GM18507 (cell line): ENCODE measurements around the gene KIF13A.
"Not testable (repeated sequence)": the region's sequence is repeated elsewhere in the genome, so short reads cannot be mapped to it uniquely, and the experiment has no call there.

Source experiments
- DNase-seq: peaks from one replicate; pipeline ENCODE4 v3.0.0; 2011; ENCODE audit warnings: low read depth; ENCODE audit not compliant: insufficient read length; ENCODE audit errors: extremely low spot score
- FAIRE-seq: peaks from 2 replicates; lab custom pipeline; 2011; peaks lifted over from hg19 to GRCh38; lab: Jason Lieb, UNC

Gene KIF13A

DNA sequence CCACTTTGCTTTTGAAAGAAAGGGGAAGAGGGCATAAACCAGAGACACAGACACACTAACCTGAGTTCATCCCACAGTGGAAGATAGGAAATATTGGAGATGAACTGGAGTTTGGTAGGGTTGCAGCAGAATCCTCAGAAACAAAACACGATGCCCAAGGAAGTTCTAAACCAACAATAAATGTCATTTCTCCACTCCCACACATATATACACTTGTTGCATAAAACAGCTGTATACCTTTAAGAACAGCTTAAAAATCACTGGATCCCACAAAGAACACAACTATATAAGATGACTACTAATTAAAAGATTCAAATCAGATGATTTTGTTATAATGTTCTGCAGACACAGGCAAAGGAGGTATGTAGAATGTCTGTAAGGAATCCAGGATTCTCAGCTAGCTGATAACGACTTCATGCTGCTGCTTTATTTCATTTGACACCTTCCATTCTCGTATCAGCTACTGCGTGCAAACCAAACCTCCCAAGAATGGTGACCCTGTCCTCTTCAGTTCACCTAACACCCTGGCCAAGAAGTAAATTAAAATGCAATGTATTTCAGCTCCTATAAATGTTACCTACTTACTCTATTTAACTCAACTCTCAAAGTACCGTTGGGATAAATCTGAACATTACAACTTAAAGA, 14.3 kb downstream of the KIF13A start:
- DNase-seq: no peak
- no peak for FAIRE-seq

DNA sequence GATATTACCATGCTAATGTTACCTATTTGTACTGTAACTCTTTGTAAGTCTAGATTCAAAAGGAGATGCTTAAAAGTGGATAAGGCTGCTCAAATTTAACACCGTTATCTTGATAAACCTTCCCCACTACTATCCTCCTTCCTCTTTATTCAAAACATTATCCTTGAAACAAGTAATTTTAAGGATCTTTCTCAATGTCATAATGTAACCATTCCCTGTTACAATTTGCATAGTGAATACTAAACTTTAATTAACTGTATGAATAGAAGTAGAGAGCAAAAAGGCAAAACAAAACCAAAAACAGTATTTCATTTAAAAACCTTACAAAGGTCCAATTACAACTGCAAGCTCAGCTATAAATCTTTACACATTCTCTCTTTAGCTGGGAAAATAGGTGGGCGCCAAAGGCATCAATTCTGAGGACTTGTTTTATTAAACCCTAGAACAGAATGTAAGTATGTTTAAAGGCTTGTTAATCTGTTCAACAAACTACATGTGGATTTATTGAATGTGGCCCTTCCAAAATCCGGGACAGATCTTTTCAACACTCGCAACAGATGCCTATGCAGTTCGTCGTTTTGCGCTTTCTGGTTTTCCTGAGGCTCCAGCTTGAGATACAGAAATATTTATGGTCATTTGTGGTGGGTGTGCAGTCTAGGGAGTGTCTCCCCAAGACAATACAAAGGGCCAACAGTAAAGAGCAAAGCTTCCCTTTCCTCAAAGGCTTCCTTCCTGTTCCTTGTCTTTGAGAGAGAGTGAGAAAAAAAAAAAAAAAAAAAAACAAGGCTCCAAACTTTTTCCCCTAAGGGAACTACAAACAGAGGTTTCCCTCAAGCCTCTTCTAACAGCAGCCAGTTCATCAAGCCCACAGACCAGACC, 15.1 kb downstream of the KIF13A start:
- DNase-seq (no peak), FAIRE-seq (no peak)

GRCh38 chr6:17971128-17972073, 16.0 kb downstream of the KIF13A start:
- no peak for DNase-seq
- FAIRE-seq: no peak

- FAIRE-seq: no peak
- DNase-seq: no peak
These were observed 18.6 kb downstream of the KIF13A start for GRCh38 chr6:17968876-17969275.

DNA sequence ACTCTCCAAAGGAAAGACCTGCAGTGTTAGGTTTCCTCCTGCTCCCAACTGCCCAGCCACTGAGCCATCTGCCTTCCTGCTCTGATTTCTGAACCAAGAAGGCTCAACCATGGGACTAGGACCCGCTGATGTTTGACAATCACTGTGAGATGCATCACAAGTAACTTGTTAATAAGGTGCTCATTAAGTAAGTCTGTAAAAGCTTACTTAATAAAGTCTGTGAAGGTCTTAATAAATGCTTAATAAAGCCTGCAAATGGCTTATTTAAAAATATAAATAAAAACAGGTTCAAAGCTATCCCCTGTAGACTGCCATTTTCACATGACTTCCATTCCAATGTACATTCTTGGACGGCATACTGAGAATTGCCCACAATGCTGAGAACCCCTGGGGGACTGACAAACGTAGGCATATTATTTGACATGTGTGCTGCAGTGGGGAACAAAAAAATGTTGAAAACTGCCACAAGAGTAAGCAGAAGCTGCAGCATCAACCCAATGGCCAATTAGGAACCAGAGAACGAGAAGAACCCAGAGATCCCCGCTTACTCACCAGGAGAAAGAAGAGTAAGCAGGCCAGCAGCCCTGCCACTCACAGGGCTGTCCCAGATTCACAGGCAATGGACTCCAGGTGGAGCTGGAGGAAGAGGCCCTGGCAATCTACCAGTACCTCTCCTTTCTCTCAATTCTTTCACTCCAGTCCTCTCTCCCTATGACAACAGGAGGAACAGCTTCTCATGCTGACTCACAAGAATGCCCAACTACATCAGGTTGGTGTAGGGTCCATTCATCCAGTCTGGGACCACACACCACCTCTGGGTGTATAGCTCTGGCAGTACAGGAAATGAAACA, 19.5 kb downstream of the KIF13A start:
- DNase-seq: no peak
- no peak for FAIRE-seq

DNA sequence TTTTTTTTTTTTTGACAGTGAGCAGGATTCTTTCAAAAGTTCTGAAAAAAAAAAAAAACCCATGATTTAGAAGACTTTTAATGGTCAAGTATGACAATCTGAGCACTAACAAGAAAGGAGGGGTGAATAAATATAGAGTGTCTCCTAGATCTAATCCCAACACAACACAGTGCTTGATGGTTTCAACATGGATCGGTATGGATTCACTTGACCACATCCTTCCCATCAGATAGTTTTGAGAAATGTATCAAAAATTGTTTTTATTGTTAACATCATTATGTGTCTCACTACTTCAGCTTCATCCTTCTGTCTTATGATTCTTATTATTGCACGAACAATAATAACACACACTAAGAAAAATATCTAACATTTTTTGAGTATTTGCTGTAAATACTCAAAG, 21.0 kb downstream of the KIF13A start:
- no peak for FAIRE-seq

GRCh38 chr6:17965397-17965796, 22.0 kb downstream of the KIF13A start:
- no peak for FAIRE-seq

More for the DNA sequence above, 21.0 kb downstream of the KIF13A start:
- DNase-seq: no peak

GRCh38 chr6:17964633-17965032, 22.8 kb downstream of the KIF13A start:
- FAIRE-seq (no peak), DNase-seq (no peak)

More at GRCh38 chr6:17965397-17965796, 22.0 kb downstream of the KIF13A start:
- no peak for DNase-seq

DNA sequence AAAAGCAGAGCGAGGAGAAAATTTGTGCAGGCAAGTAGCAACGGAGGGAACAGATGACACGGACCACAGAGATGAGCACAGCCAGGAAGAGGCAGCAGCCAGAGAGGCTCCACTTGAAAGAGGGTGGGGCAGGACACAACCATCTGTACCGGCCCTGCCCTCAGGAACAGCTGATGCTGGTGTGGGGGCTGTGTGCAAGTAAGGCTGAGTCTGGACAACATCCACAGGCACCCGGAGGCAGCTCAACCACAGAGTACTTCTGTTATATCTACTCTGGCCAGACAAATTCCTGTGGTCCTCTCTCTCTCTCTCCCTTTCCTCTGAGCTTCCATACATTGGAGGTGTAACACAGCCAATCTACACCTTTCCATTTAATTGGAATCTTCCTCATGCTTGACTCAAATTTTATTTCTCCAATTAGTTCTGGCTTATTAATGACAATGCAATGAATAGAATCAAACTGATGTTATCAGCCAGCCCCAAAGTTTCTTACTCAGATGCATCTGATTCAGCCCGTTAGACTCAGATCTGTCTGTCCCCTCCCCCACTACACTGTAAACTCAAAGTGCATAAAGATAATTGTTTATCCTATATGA, 24.9 kb downstream of the KIF13A start:
- no peak for DNase-seq
- no peak for FAIRE-seq

DNA sequence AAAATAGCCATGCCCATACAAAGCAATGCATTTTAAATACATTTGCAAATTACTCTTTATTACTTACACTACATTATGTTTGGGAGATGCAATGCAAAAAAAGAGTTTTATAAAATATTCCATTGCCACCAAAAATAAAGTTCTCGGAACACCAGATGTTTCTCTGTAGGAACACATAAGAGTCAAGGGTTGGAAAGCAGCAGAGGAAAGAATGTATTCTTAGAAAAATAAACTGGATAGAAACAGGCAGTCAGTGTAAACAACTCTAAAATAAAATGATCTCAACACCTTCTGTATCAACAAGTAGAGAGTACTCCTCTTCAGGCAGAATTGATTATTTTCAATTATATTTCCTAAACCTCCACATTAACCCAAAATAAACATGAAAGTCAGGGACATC, 28.1 kb downstream of the KIF13A start:
- DNase-seq (no peak), FAIRE-seq (no peak)

- FAIRE-seq (no peak), DNase-seq (no peak)
These were observed 29.4 kb downstream of the KIF13A start for GRCh38 chr6:17957904-17958620.

- no peak for DNase-seq
- FAIRE-seq: no peak
These were observed 29.9 kb downstream of the KIF13A start for GRCh38 chr6:17957498-17957897.

DNA sequence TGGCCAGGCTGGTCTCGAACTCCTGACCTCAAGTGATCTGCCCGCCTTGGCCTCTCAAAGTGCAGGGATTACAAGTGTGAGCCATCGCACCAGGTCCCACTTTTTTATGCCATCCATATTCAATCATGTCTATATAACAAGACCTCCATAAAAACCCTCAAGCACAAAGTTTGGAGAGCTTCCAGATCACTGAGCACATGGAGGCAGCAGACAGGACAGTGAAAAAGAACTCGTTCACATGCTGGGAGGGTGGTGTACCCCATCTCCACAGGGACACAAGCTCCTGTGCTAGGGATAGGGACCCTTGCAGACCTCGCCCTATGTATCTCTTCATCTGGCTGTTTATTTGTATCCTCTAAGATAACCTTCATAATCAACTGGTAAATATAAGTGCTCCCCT, 30.3 kb downstream of the KIF13A start:
- FAIRE-seq (no peak), DNase-seq (no peak)

GRCh38 chr6:17950095-17950494, 37.3 kb downstream of the KIF13A start:
- FAIRE-seq (no peak), DNase-seq (no peak)

- DNase-seq (no peak), FAIRE-seq (no peak)
These were observed 38.3 kb downstream of the KIF13A start for GRCh38 chr6:17949168-17949567.

- DNase-seq (no peak), FAIRE-seq (no peak)
These were observed 38.7 kb downstream of the KIF13A start for GRCh38 chr6:17948725-17949124.

- not testable (repeated sequence) for FAIRE-seq
These were observed 39.9 kb downstream of the KIF13A start for GRCh38 chr6:17947574-17947973.

DNA sequence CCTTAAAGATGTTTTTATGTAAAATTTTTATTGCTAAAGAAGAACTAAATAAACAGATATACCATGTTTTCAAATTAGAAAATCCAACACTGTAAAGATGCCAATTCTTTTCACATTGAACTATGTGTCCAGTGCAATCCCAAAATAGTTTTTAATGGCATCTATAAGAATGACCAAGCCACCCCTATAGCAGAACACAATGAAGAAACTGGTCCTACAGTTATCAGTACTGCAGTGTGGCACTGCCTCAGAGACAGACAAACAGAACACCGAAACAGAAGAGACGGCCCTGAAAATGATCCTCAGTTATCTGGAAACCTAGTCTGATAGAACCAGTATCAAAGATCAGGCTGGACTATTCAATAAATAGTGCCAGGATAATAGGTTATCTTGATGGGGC, 41.9 kb downstream of the KIF13A start:
- DNase-seq: no peak
- FAIRE-seq: no peak

More at GRCh38 chr6:17947574-17947973, 39.9 kb downstream of the KIF13A start:
- not testable (repeated sequence) for DNase-seq
